Mesothelial cell of epicardium (in vitro differentiated cells): ENCODE results near the gene ELMO2. TPM values are rescaled to one million over a fixed set of nuclear protein-coding genes. Genes with fewer than 3 reads are reported as not detected.

Source experiments
- DNase-seq, 2 experiments: peaks; one replicate each; pipeline ENCODE4 v3.0.0; 2021; ENCODE audit warnings: low spot score in 2 of 2; ENCODE audit not compliant: unreplicated experiment in 2 of 2
- H3K27ac Mint-ChIP-seq: 2 replicates; pipeline ENCODE4 v1.8.0; 2021; ENCODE audit warnings: mixed read lengths
- H3K27me3 Mint-ChIP-seq: 2 replicates; pipeline ENCODE4 v1.8.0; 2021; ENCODE audit warnings: low read depth, mixed read lengths
- H3K36me3 Mint-ChIP-seq: 2 replicates; pipeline ENCODE4 v1.8.0; 2021; ENCODE audit warnings: mixed read lengths
- H3K4me1 Mint-ChIP-seq: 2 replicates; pipeline ENCODE4 v1.8.0; 2021; ENCODE audit warnings: mixed read lengths
- H3K4me3 Mint-ChIP-seq: 2 replicates; pipeline ENCODE4 v1.8.0; 2021; ENCODE audit warnings: mild to moderate bottlenecking, moderate library complexity, mixed read lengths
- H3K9me3 Mint-ChIP-seq: 2 replicates; pipeline ENCODE4 v1.8.0; 2021; ENCODE audit warnings: mixed read lengths
- total RNA-seq: library from RNA; stranded (reverse); gene quantifications from 3 replicates; pipeline ENCODE4 v1.2.1, GENCODE V29; 2021
- TF ChIP-seq, protein P1 (sequence below): fragments of 200-600 bp; sonication (generic); IDR thresholded peaks from one replicate; pipeline ENCODE4 v1.5.0; 2021; ENCODE audit warnings: antibody characterized with exemption; ENCODE audit not compliant: unreplicated experiment

ELMO2 gene
- total RNA-seq, 1 donor from 2014 or later = 53.2 TPM

DNA sequence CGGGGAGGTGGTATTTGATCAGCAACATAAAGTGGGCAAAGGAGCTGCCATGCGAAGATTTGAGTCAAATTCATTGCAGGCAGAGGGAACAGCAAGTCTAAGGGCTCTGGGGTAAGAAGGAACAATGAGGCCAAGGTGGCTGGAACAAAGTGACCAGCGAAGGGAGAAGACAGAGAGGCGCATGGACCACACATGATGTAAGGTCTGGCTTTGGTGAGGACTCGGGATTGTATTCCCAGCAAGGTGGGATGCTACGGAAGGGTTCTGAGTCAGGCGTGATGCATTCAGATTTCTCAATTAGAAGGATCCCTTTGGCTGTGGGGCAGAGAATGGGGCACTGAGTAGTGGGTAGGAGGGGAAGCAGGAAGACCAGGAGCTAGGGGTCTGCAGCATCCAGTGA lies 67.4 kb downstream of the ELMO2 start:
- no peak for DNase-seq
- Mint-ChIP-seq H3K27me3 (peaks cover 71% of the 10 kb centered on the region), H3K27ac (no peak overlapping the region), H3K9me3 (no peaks in the 10 kb centered on the region), H3K4me1 (no peaks in the 10 kb centered on the region), H3K36me3 (no peaks in the 10 kb centered on the region), H3K4me3 (no peak overlapping the region)
- TF ChIP-seq, protein P1, sequence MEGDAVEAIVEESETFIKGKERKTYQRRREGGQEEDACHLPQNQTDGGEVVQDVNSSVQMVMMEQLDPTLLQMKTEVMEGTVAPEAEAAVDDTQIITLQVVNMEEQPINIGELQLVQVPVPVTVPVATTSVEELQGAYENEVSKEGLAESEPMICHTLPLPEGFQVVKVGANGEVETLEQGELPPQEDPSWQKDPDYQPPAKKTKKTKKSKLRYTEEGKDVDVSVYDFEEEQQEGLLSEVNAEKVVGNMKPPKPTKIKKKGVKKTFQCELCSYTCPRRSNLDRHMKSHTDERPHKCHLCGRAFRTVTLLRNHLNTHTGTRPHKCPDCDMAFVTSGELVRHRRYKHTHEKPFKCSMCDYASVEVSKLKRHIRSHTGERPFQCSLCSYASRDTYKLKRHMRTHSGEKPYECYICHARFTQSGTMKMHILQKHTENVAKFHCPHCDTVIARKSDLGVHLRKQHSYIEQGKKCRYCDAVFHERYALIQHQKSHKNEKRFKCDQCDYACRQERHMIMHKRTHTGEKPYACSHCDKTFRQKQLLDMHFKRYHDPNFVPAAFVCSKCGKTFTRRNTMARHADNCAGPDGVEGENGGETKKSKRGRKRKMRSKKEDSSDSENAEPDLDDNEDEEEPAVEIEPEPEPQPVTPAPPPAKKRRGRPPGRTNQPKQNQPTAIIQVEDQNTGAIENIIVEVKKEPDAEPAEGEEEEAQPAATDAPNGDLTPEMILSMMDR = no peak

DNA sequence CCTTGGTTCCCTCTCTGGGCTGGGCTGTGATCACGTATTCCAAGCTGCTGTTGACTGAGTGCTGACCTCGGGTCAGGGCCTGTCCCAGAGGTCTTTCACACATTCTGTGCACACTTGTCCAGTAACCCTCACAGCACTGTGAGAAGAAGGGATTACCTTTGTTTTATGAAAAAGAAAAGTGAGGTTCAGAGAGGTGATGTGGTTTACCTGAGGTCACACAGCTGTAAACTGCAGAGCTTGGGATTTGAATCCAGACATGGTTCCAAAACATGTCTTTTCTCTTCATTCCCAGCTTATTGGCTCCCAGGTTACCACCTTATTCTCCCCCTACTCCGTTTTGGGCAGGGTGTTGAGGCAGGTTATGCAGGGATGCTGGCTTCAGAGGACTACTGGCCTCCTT lies 69.7 kb downstream of the ELMO2 start:
- TF ChIP-seq, protein P1 = no peak
- Mint-ChIP-seq H3K9me3 (no peaks in the 10 kb centered on the region), H3K36me3 (no peaks in the 10 kb centered on the region), H3K27me3 (peaks cover 54% of the 10 kb centered on the region), H3K4me1 (no peaks in the 10 kb centered on the region), H3K27ac (no peak overlapping the region), H3K4me3 (no peak overlapping the region)
- no peak for DNase-seq

DNA sequence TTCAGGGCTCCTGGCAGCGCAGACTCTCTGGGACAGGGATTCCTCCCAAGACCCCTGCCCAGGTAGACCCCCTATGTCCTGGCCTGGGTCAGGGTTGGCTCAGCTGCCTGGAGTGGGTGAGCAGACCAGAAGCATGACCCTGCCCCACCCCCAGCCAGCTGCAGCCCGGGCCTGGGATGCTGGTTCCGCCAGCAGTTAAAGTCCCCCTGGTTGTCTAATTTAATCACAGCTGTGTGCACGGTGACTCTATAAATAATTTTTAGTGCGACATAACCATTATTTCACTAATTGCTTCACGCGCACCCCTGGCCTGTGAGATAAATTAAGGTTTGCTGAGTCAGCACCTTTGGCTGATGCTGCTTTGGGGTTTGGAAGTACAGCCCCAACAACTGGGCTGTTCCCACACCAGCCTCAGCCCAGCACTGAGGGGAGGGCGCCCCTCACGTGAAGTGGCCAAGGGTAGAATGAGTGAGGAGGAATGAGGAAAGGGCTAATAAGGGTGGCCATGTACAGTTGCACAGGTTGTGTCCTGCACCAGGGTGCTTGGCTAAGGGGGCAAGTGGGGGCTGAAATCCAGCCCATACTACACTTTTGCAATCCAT lies 72.0 kb downstream of the ELMO2 start:
- TF ChIP-seq, protein P1 = no peak
- Mint-ChIP-seq H3K27ac (no peak overlapping the region), H3K9me3 (no peaks in the 10 kb centered on the region), H3K36me3 (no peaks in the 10 kb centered on the region), H3K27me3 (peaks cover 38% of the 10 kb centered on the region), H3K4me1 (peaks cover 5% of the 10 kb centered on the region), H3K4me3 (no peak overlapping the region)
- DNase-seq = no peak

DNA sequence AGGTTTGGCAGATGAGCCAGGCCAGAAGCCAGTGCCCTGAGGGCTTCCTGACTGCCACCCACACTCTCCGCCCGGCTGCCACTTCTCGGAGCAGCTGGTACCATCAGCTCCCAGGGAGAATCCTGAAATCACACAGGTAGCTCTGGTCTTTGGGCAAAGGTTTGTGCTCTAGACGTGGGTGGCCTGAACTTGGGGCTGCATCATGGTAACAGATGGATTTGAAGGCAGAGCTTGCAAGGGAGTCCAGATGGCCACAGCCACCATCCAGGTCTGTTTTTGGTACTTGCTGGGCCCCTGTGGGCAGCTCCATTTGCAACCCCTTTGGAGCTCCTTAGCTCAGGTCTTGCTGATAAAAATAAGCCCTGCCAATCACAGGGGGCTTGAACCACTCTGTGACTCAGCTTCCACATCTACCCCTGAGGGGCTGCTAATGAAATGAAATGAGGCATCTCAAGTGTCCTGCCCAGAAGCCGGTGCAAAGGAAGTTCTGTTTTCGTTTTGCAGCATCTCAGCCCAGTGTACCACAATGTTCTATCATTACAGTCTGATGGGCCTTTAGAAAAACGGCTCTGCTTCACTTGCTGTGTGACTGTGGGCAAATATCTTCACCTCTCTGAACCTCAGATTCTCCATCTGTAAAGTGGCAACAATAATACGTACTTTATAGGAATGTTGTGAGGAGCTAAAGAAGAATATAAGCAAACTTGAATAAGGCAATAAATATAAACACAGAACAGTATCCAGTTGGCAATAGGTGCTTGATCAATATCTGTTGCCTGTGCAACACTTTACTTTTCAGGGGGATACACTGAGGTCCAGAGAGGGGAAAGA lies 73.0 kb downstream of the ELMO2 start:
- Mint-ChIP-seq H3K4me3 (no peak overlapping the region), H3K27me3 (peaks cover 30% of the 10 kb centered on the region), H3K36me3 (no peaks in the 10 kb centered on the region), H3K9me3 (no peaks in the 10 kb centered on the region), H3K27ac (no peak overlapping the region), H3K4me1 (peaks cover 6% of the 10 kb centered on the region)
- TF ChIP-seq, protein P1 = no peak
- no peak for DNase-seq

DNA sequence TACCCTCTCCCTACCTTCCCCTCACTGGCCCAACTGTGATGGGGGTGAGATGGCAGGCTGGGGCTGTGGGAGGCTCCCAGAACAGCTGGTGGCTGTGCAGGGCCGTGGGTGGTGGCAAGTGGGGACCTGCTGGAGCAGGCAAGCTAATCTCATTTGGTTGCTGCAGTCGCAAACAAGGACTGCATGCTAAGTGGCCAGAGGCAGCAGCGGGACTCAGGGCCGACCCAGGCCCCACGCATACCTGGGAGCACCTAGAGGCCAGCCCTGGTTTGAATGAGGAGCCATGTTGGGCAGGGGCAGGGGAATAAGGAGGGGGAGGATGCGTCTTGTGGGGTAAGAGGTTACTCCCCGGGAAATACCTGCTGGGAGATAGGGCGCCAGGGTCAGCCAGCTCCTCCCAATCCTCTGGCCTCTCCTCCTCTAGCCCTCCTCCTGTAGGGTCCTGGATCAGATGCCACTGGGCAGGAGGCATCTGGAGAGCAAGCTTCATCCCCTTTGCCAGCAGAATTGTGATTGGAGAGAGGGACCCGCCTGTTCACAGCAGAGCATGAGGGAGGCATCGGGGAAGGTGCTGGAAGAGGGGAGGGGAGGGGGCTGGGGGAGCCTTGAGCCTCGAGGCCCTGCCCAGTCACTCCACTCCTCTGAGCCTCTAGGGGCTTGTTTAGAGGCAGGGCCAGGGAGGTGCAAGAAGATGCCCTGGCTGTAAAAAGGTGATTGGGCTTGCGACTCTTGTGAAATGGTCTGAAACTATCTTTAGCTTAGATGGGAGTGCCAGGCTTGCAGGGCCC lies 73.8 kb downstream of the ELMO2 start:
- no peaks in the 10 kb centered on the region for H3K36me3 Mint-ChIP-seq
- H3K4me3 Mint-ChIP-seq = no peak overlapping the region
- H3K4me1 Mint-ChIP-seq = peaks cover 6% of the 10 kb centered on the region
- TF ChIP-seq, protein P1 = no peak
- no peak for DNase-seq
- H3K27me3 Mint-ChIP-seq = peaks cover 28% of the 10 kb centered on the region
- no peak overlapping the region for H3K27ac Mint-ChIP-seq
- no peaks in the 10 kb centered on the region for H3K9me3 Mint-ChIP-seq
